DMS114 treated with DMSO at 0.1 percent for 48 hours (cell line): ENCODE data around the gene SIL1.

Experiments
- DNase-seq: peaks from one replicate; lab custom pipeline; 2025; ENCODE audit not compliant: unreplicated experiment; lab: John Stamatoyannopoulos, UW

The SIL1 gene

DNA sequence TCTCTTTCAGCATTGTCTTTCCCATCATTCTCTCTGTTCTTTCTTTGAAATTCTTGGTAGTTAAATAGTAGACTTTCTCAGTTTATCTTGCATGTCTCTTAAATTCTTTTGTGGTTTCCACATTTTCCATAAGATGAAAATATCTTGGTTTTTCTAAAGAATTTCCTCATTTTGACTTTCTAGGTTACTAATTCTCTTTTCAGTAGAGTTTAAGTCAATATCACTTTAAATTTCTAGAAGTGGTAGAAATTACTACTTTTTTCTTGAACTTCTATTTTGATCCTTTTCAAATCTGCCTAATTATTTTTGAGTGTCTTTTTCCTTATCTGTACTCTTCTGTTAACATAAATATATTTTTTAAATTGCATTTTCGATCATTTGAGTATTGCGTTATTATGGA, 299.4 kb downstream of the SIL1 start:
- DNase-seq: no peak

DNA sequence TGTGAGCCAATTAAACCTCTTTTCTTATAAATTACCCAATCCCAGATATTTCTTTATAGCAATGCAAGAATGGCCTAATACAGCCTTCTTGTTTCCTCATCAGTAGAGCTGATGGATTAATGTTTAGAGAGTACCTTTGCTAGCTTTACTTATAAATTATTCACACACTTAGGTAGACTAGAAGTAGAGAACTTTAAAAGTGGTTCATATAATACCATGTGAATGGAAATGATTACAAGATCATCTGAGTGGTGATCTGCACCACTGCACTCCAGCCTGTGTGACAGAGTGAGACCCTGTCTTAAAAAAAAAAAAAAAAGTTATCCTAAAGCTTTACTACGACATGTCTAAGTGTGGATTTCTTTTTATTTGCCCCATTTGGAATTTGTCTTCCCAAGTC, 299.9 kb downstream of the SIL1 start:
- DNase-seq: no peak
